Chondrocyte (in vitro differentiated cells): ENCODE results near the gene MIPOL1. TPM values are rescaled to one million over a fixed set of nuclear protein-coding genes. Genes with fewer than 3 reads are reported as not detected.

Experiments
- DNase-seq: peaks from one replicate; pipeline ENCODE4 v3.0.0; 2021; ENCODE audit warnings: mixed read lengths, low spot score
- H3K27ac Mint-ChIP-seq: one replicate; pipeline ENCODE4 v1.8.0; 2021; ENCODE audit warnings: mild to moderate bottlenecking, moderate library complexity, mixed read lengths; ENCODE audit not compliant: unreplicated experiment
- H3K27me3 Mint-ChIP-seq: 2 replicates; pipeline ENCODE4 v1.8.0; 2021; ENCODE audit warnings: low read depth, mixed read lengths
- H3K36me3 Mint-ChIP-seq: 2 replicates; pipeline ENCODE4 v1.8.0; 2021; ENCODE audit warnings: low read depth, mixed read lengths
- H3K4me1 Mint-ChIP-seq: 2 replicates; pipeline ENCODE4 v1.8.0; 2021; ENCODE audit warnings: low read depth, mild to moderate bottlenecking, mixed read lengths
- H3K4me3 Mint-ChIP-seq: one replicate; pipeline ENCODE4 v1.8.0; 2021; ENCODE audit warnings: mild to moderate bottlenecking, moderate library complexity, mixed read lengths; ENCODE audit not compliant: unreplicated experiment
- H3K9me3 Mint-ChIP-seq: 2 replicates; pipeline ENCODE4 v1.8.0; 2021; ENCODE audit warnings: low read depth, mixed read lengths
- total RNA-seq: library from RNA; stranded (reverse); gene quantifications from 3 replicates; pipeline ENCODE4 v1.2.1, GENCODE V29; 2021
- TF ChIP-seq, protein P1 (sequence below): fragments of 200-600 bp; sonication (generic); IDR thresholded peaks from 2 replicates; pipeline ENCODE4 v1.5.0; 2021; ENCODE audit warnings: antibody characterized with exemption, mild to moderate bottlenecking, moderate library complexity

Gene MIPOL1
- total RNA-seq, 1 donor from 2014 or later = 9.8 TPM

DNA sequence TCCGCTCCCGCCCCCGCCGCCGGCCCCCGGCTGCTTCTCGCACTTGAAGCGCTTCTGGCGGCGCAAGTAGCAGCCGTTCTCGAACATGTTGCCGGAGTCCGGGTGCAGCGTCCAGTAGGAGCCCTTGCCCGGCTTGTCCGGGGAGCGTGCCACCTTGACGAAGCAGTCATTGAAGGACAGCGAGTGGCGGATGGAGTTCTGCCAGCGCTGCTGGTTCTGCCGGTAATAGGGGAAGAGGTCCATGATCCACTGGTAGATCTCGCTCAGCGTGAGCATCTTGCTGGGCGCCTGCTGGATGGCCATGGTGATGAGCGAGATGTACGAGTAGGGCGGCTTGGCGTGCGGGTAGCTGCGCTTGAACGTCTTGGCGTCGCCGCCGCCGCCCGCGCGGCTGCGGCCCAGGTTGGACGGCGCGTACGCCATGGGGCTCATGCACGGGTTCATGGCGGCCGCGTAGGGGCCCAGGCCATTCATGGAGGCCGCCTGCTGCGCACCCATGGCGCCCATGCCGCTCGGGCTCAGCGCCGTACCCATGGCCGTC is 394.3 kb downstream of the MIPOL1 start:
- H3K27me3 Mint-ChIP-seq = peaks cover 75% of the 10 kb centered on the region
- TF ChIP-seq, protein P1, sequence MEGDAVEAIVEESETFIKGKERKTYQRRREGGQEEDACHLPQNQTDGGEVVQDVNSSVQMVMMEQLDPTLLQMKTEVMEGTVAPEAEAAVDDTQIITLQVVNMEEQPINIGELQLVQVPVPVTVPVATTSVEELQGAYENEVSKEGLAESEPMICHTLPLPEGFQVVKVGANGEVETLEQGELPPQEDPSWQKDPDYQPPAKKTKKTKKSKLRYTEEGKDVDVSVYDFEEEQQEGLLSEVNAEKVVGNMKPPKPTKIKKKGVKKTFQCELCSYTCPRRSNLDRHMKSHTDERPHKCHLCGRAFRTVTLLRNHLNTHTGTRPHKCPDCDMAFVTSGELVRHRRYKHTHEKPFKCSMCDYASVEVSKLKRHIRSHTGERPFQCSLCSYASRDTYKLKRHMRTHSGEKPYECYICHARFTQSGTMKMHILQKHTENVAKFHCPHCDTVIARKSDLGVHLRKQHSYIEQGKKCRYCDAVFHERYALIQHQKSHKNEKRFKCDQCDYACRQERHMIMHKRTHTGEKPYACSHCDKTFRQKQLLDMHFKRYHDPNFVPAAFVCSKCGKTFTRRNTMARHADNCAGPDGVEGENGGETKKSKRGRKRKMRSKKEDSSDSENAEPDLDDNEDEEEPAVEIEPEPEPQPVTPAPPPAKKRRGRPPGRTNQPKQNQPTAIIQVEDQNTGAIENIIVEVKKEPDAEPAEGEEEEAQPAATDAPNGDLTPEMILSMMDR = no peak
- H3K36me3 Mint-ChIP-seq = peaks cover 3% of the 10 kb centered on the region
- peaks cover 26% of the 10 kb centered on the region for H3K4me1 Mint-ChIP-seq
- DNase-seq = no peak
- no peaks in the 10 kb centered on the region for H3K9me3 Mint-ChIP-seq
- no peak overlapping the region for H3K4me3 Mint-ChIP-seq
- no peak overlapping the region for H3K27ac Mint-ChIP-seq

DNA sequence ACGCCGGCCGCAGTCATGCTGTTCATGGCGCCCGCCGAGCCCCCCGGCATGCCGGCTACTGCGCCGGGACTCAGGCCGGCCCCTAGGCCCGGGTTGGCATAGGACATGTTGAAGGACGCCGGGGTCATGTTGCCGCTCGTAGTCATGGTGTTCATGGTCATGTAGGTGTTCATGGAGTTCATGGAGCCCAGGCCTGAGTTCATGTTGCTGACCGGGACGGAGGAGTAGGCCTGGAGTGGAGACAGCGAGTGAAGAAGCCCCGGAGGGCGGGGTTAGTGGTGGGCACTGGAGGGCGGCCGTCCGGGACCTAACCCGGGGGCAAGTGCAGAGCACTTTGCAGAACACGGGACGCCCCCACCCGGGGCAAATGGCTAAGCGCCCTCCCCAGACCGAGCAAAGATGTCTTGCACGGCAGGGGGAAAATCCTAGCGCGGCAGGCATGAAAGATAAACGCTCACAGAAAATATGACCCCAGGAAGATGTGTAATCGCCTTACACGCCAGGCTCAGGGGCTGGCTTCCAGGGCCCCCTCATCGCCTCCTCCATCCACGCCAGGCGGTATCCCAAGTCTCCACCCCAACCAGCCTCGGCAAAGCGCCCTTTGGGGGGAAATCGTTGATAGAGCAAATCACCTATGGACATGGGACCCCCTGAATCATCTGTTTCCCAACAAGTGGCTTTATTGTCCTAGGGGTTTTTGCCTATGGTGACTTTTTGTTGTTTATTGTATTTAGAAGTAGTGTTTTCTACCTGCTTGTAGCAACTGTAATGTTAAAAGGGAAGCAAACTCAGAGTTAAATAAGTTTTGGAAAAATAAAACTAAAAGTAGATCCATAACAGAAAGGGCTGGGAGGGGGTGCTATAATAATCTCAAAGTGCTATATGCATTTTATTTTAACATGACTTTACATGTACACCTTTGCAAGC is 395.0 kb downstream of the MIPOL1 start:
- Mint-ChIP-seq H3K27ac (no peak overlapping the region), H3K9me3 (no peaks in the 10 kb centered on the region), H3K4me3 (no peak overlapping the region), H3K36me3 (peaks cover 3% of the 10 kb centered on the region), H3K27me3 (peaks cover 76% of the 10 kb centered on the region), H3K4me1 (peaks cover 26% of the 10 kb centered on the region)
- no peak for DNase-seq
- TF ChIP-seq, protein P1 = no peak

DNA sequence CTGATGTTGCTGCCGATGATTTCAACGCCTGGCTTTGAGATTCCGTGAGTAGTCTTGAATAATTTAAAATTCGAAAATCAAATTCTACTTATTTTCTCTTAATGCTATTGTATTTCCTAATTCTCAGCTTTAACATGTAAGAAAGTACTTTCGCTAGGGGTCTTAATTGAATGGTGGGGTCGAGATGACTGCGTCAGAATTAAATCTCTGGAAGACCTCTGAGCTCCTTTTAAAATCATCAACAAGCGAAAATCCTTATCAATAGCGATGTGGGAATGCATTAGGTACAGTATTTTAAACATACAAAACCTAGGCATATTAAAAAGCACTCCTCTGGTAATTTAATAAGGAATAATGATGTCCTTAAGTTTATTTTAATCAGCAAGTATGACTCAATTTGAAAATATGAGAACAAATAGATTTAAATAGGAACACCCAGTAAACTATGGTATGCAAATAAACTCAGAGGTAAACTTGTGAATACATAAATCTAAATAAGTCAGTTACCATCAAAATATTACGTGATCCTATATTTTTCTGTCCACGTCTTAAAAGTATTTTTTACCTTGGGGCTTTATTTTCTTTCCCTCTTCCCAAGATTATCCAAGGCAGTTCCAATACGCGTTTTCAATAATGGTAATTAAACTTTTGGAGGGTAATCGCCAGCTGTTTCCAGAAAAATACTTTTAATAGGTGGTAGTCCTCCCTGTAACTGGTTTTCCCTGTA is 395.9 kb downstream of the MIPOL1 start:
- no peak overlapping the region for H3K27ac Mint-ChIP-seq
- TF ChIP-seq, protein P1 = no peak
- no peaks in the 10 kb centered on the region for H3K9me3 Mint-ChIP-seq
- H3K4me1 Mint-ChIP-seq = peaks cover 25% of the 10 kb centered on the region
- DNase-seq = no peak
- peaks cover 3% of the 10 kb centered on the region for H3K36me3 Mint-ChIP-seq
- no peak overlapping the region for H3K4me3 Mint-ChIP-seq
- H3K27me3 Mint-ChIP-seq = peaks cover 77% of the 10 kb centered on the region

DNA sequence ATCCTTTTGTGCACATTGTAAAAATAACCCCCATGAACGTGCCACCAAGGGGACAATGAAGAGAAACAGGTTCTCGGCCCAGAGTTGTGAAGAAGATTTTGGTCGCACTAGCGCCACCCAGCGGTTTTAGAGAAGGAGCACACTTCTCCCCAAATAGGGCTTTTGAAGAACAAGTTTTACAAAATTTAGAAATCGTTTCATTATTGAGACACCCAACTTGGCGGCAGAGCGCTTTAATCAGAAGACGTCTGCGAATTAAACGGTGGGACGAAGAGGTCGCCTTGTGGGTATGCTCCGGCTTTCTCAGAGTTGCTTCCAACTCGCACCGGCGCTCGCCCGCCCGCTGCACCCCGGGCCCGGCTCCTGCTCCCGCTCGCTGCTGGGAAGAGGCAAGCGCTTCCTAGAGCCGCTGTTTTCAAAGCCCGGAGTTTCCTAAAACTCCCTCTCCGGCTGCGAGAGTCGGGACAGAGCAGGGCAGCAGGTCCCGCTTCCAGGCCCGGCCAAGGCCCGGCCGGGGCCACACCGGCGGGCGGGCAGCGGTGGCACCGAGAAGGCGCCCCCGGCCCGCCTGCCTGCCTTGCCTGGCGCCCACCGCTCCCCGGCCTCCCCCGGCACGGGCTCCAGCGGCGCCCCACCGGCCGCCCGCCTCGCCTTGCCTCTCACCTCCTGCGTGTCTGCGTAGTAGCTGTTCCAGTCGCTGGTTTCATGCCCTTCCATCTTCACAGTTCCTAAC is 396.7 kb downstream of the MIPOL1 start:
- Mint-ChIP-seq H3K9me3 (no peaks in the 10 kb centered on the region), H3K27me3 (peaks cover 77% of the 10 kb centered on the region), H3K27ac (no peak overlapping the region), H3K4me3 (peak overlapping the region; percentile 72), H3K4me1 (peaks cover 32% of the 10 kb centered on the region), H3K36me3 (no peaks in the 10 kb centered on the region)
- no peak for DNase-seq
- TF ChIP-seq, protein P1 = peak; percentile 98
